B cell (primary cell): ENCODE data around the gene GATAD2B. TPM values are rescaled to one million over a fixed set of nuclear protein-coding genes. Genes with fewer than 3 reads are reported as not detected.

Experiments
- ATAC-seq: fragments of 200-7000 bp; cut with Tn5 transposase; one replicate; pipeline ENCODE4 v1.10.0; 2021; ENCODE audit warnings: low read depth, mild to moderate bottlenecking, moderate number of reproducible peaks, moderate library complexity
- CTCF ChIA-PET: fragments of 350-600 bp; sonication (Branson Sonifier 250); formaldehyde crosslinking; loops from one replicate; lab custom pipeline; 2021; ENCODE audit warnings: antibody characterized with exemption, inconsistent platforms; lab: Charles Lee
- POLR2A ChIA-PET: fragments of 350-600 bp; sonication (Branson Sonifier 250); formaldehyde crosslinking; loops from one replicate; lab custom pipeline; 2021; ENCODE audit warnings: antibody characterized with exemption; lab: Charles Lee
- DNase-seq: peaks from one replicate; pipeline ENCODE4 v3.0.0; 2013
- H2AFZ ChIP-seq: 2 replicates; pipeline ENCODE4 v1.6.1; 2012; ENCODE audit warnings: mild to moderate bottlenecking, low read depth, low read length; ENCODE audit not compliant: insufficient read depth, poor library complexity, severe bottlenecking
- H3K27ac ChIP-seq, 2 donors: 1 replicate in 1 of 2; 2 replicates in 1 of 2; pipeline ENCODE4 v1.5.1; 2012 to 2013; ENCODE audit warnings: low read length in 2 of 2, mild to moderate bottlenecking in 2 of 2, moderate library complexity in 1 of 2
- H3K27me3 ChIP-seq, 4 experiments: fragments of 200-600 bp in 1 of 4; sonication (generic) in 1 of 4; replicated peaks in 1 of 4; 1 replicate in 2 of 4; 2 replicates in 2 of 4; pipeline versions ENCODE4 v1.6.1 to v1.7.0; 2013 to 2016; ENCODE audit warnings: low read length in 3 of 4, mild to moderate bottlenecking in 2 of 4, mixed read lengths in 1 of 4, moderate library complexity in 1 of 4; ENCODE audit not compliant: insufficient read depth in 4 of 4, control insufficient read depth in 3 of 4; ENCODE audit errors: control extremely low read depth in 1 of 4
- H3K36me3 ChIP-seq, 2 experiments: replicated peaks in 1 of 2; 1 replicate in 1 of 2; 2 replicates in 1 of 2; pipeline versions ENCODE4 v1.6.1 to v1.7.1; 2013; ENCODE audit warnings: low read length in 1 of 2; ENCODE audit not compliant: insufficient read depth in 2 of 2, control insufficient read depth in 1 of 2; ENCODE audit errors: control extremely low read depth in 1 of 2, extremely low read depth in 1 of 2
- H3K4me1 ChIP-seq, 2 donors: fragments of 200-600 bp in 1 of 2; sonication (generic) in 1 of 2; 1 replicate in 1 of 2; 2 replicates in 1 of 2; pipeline versions ENCODE4 v1.5.1 to v1.6.1; 2013 to 2017; ENCODE audit warnings: low read length in 2 of 2; ENCODE audit not compliant: control insufficient read depth in 2 of 2, insufficient read depth in 2 of 2
- H3K4me2 ChIP-seq: replicated peaks from 2 replicates; pipeline ENCODE3; 2012; ENCODE audit warnings: mild to moderate bottlenecking, low read depth, low read length; ENCODE audit not compliant: poor library complexity, severe bottlenecking
- H3K4me3 ChIP-seq, 5 experiments: fragments of 200-600 bp in 1 of 5; sonication (generic) in 1 of 5; 1 replicate in 3 of 5; 2 replicates in 2 of 5; pipeline versions ENCODE4 v1.5.1 to v1.7.0; 2011 to 2016; ENCODE audit warnings: low read length in 4 of 5, mild to moderate bottlenecking in 4 of 5, low read depth in 2 of 5, control low read depth in 1 of 5, moderate library complexity in 1 of 5; ENCODE audit not compliant: insufficient read depth in 1 of 5; ENCODE audit errors: control extremely low read depth in 1 of 5, extremely low read depth in 1 of 5
- H3K79me2 ChIP-seq: fragments of 200-600 bp; sonication (generic); one replicate; pipeline ENCODE4 v1.6.0; 2016; ENCODE audit warnings: low read length; ENCODE audit not compliant: control insufficient read depth, insufficient read depth
- H3K9ac ChIP-seq: fragments of 200-600 bp; sonication (generic); 2 replicates; pipeline ENCODE4 v1.6.1; 2017; ENCODE audit warnings: mild to moderate bottlenecking, low read length, moderate library complexity
- H3K9me3 ChIP-seq, 3 donors: one replicate each; pipeline versions ENCODE4 v1.6.1 to v1.7.1; 2013; ENCODE audit warnings: low read length in 2 of 3; ENCODE audit not compliant: control insufficient read depth in 2 of 3, insufficient read depth in 1 of 3; ENCODE audit errors: control extremely low read depth in 1 of 3
- H4K20me1 ChIP-seq: 2 replicates; pipeline ENCODE4 v1.6.0; 2012; ENCODE audit warnings: mild to moderate bottlenecking, low read length; ENCODE audit not compliant: insufficient read depth, control insufficient read depth, poor library complexity, severe bottlenecking
- H3K27ac Mint-ChIP-seq: one replicate; pipeline ENCODE4 v1.8.0; 2021; ENCODE audit warnings: mixed read lengths
- H3K27me3 Mint-ChIP-seq: one replicate; pipeline ENCODE4 v1.8.0; 2021; ENCODE audit warnings: mixed read lengths
- H3K4me1 Mint-ChIP-seq: one replicate; pipeline ENCODE4 v1.8.0; 2021; ENCODE audit warnings: mixed read lengths
- H3K4me3 Mint-ChIP-seq: one replicate; pipeline ENCODE4 v1.8.0; 2021; ENCODE audit warnings: mixed read lengths
- H3K9me3 Mint-ChIP-seq: one replicate; pipeline ENCODE4 v1.8.0; 2022; ENCODE audit warnings: mixed read lengths; ENCODE audit not compliant: insufficient read depth
- CTCF ChIP-seq: fragments of 200-600 bp; IDR thresholded peaks from one replicate; pipeline ENCODE4 v1.8.0; 2022; ENCODE audit warnings: antibody characterized with exemption, mild to moderate bottlenecking
- EZH2 ChIP-seq: IDR thresholded peaks from 2 replicates; pipeline ENCODE4 v1.6.1; 2012; ENCODE audit warnings: borderline replicate concordance, low read depth, mild to moderate bottlenecking, moderate library complexity, low read length; ENCODE audit not compliant: insufficient read depth, poor library complexity, severe bottlenecking
- WGBS: methylation state at CpG from one replicate; pipeline ENCODE4 v1.1.5; 2013; ENCODE audit warnings: missing lambda C conversion rate; ENCODE audit not compliant: insufficient coverage; 5-methylcytosine and 5-hydroxymethylcytosine counted together
- intact Hi-C: fragments of 100-400 bp; cut with micrococcal nuclease; formaldehyde crosslinking; loops from one replicate; pipeline ENCODE4 v1.10.0; 2022
- polyA plus RNA-seq: library from polyadenylated mRNA; depleted of rRNA; stranded (reverse); fragments of >200 nt; gene quantifications from 2 replicates; pipeline ENCODE4 v1.2.3, GENCODE V29; 2012
- total RNA-seq, 2 donors: library from RNA; stranded (reverse); fragments of 120-200 nt in 1 of 2; gene quantifications; 1 replicate in 1 of 2; 2 replicates in 1 of 2; pipeline versions ENCODE4 v1.2.3 to v1.2.4, GENCODE V29; 2013 to 2022

GATAD2B gene
- total and polyA plus RNA-seq, 2 donors (not counting 1 experiment from before 2014, with no cell fraction given): 16.7 to 105 TPM

- H3K4me3 Mint-ChIP-seq: no peak overlapping the region
- TF ChIP-seq CTCF (no peak), EZH2 (no peak)
- Histone ChIP-seq H3K36me3 (peaks cover 0 to 55% of the 10 kb centered on the region in 2 experiments), H4K20me1 (peaks cover 24% of the 10 kb centered on the region), H3K4me2 (no peak overlapping the region), H3K27ac (no peak overlapping the region), H3K4me3 (no peak overlapping the region), H3K9ac (no peak overlapping the region), H3K9me3 (no peaks in the 10 kb centered on the region), H3K4me1 (peaks cover 6 to 10% of the 10 kb centered on the region in 2 donors), H2AFZ (no peak overlapping the region), H3K79me2 (peaks cover 5% of the 10 kb centered on the region), H3K27me3 (no peaks in the 10 kb centered on the region)
- ATAC-seq (no peak), DNase-seq (no peak)
- intact Hi-C loops: no loop called here
- H3K27me3 Mint-ChIP-seq: no peaks in the 10 kb centered on the region
- no peaks in the 10 kb centered on the region for H3K9me3 Mint-ChIP-seq
- ChIA-PET CTCF (interaction anchor here (1.1 to 1.3 kb wide), 2 partner anchors 14 to 133 kb away, joined by 3 to 5 read pairs; no protein-coding TSS in a partner anchor), POLR2A (no interaction called here)
- peaks cover 2% of the 10 kb centered on the region for H3K4me1 Mint-ChIP-seq
- 97% methylated on average over 7 of the region's 14 CpGs for WGBS
- H3K27ac Mint-ChIP-seq: no peak overlapping the region
Measured at GRCh38 chr1:153929981-153930948, 7.5 kb upstream of the GATAD2B start.

- no peak for ATAC-seq
- ChIA-PET CTCF (interaction anchor here (1.1 to 1.3 kb wide), 2 partner anchors 15 to 133 kb away, joined by 3 to 5 read pairs; no protein-coding TSS in a partner anchor), POLR2A (interaction anchor here (0.6 kb wide), 1 partner anchor 16 kb away, joined by 7 read pairs; no protein-coding TSS in a partner anchor)
- DNase-seq: no peak
- Mint-ChIP-seq H3K4me3 (no peak overlapping the region), H3K9me3 (no peaks in the 10 kb centered on the region), H3K27ac (no peak overlapping the region), H3K27me3 (no peaks in the 10 kb centered on the region), H3K4me1 (peaks cover 2% of the 10 kb centered on the region)
- Histone ChIP-seq H3K27ac (no peak overlapping the region), H2AFZ (no peak overlapping the region), H3K9me3 (no peaks in the 10 kb centered on the region), H3K4me2 (no peak overlapping the region), H3K79me2 (peaks cover 4% of the 10 kb centered on the region), H3K4me1 (peaks cover 6 to 10% of the 10 kb centered on the region in 2 donors), H4K20me1 (peaks cover 16% of the 10 kb centered on the region), H3K9ac (no peak overlapping the region), H3K27me3 (no peaks in the 10 kb centered on the region), H3K4me3 (no peak overlapping the region), H3K36me3 (peaks cover 0 to 47% of the 10 kb centered on the region in 2 experiments)
- intact Hi-C loops: no loop called here
- 100% methylated on average over 3 of the region's 5 CpGs for WGBS
- TF ChIP-seq CTCF: no peak
- no peak for TF ChIP-seq EZH2
Measured at GRCh38 chr1:153929426-153929825, 6.7 kb upstream of the GATAD2B start.
